Mesenteric fat pad (tissue), 1 donor: ENCODE results near the gene CIROP. TPM values are rescaled to one million over a fixed set of nuclear protein-coding genes. Genes with fewer than 3 reads are reported as not detected.

Experiments
- DNase-seq: peaks from one replicate; pipeline ENCODE4 v3.0.0-alpha.2; 2020; ENCODE audit warnings: low spot score
- total RNA-seq: library from RNA; stranded (reverse); fragmentation: NEBNext Ultra II Directional; extraction: Animal tissue kit (Norgen Biotek cat#: 25700); gene quantifications from one replicate; pipeline ENCODE4 v1.2.1, GENCODE V29; 2021
- donor health status: DM: yes; HTN: yes; CAD: no.

CIROP gene
- total RNA-seq, 1 donor from 2014 or later = not detected

GRCh38 chr14:23070262-23071129, 34.3 kb downstream of the CIROP start:
- no peak for DNase-seq

GRCh38 chr14:23069413-23069806, 35.4 kb downstream of the CIROP start:
- DNase-seq = peak; percentile 55

- DNase-seq = peak; percentile 81
Observed at GRCh38 chr14:23068789-23069412, 35.9 kb downstream of the CIROP start.

- no peak for DNase-seq
Observed at GRCh38 chr14:23067847-23068788, 36.7 kb downstream of the CIROP start.

GRCh38 chr14:23066855-23067744, 37.7 kb downstream of the CIROP start:
- no peak for DNase-seq

GRCh38 chr14:23066368-23066767, 38.4 kb downstream of the CIROP start:
- DNase-seq = no peak

- DNase-seq = no peak
Observed at GRCh38 chr14:23063601-23064000, 41.2 kb downstream of the CIROP start.

GRCh38 chr14:23062002-23062401, 42.8 kb downstream of the CIROP start:
- DNase-seq = peak; percentile 83

- peak; percentile 43 for DNase-seq
Observed at GRCh38 chr14:23060536-23061260, 44.1 kb downstream of the CIROP start.

- DNase-seq = peak; percentile 84
Observed at GRCh38 chr14:23058654-23059504, 45.9 kb downstream of the CIROP start.

- DNase-seq = peak; percentile 94
Observed at GRCh38 chr14:23057757-23058653, 46.8 kb downstream of the CIROP start.

GRCh38 chr14:23056956-23057756, 47.6 kb downstream of the CIROP start, which contains the start of gene CDH24:
TSS of gene CDH24 (minus strand) at chr14:23057520. CDS start at chr14:23055733, 1,787 bp downstream.
- peak; percentile 91 for DNase-seq

GRCh38 chr14:23056145-23056955, 48.4 kb downstream of the CIROP start:
- peak; percentile 87 for DNase-seq

GRCh38 chr14:23055621-23056144, 49.1 kb downstream of the CIROP start:
- DNase-seq = peak; percentile 64

GRCh38 chr14:23055147-23055550, 49.6 kb downstream of the CIROP start:
- no peak for DNase-seq
